ENCODE results near the gene RWDD4. TPM values are rescaled to one million over a fixed set of nuclear protein-coding genes. Genes with fewer than 3 reads are reported as not detected.

Gene RWDD4
- total and polyA plus RNA-seq, 2 experiments from 2014 or later: 20.6 to 30.3 TPM

GRCh38 chr4:183698909-183699308 lies 39.9 kb upstream of the RWDD4 start:
- Histone ChIP-seq H3K27ac (no peak overlapping the region), H2AFZ (no peak overlapping the region), H3K4me1 (ENCODE audit: insufficient read depth) (no peaks in the 10 kb centered on the region), H3K27me3 (no peaks in the 10 kb centered on the region), H3K9me3 (ENCODE audit: low read depth) (no peaks in the 10 kb centered on the region), H3K4me3 (no peak overlapping the region), H4K20me1 (ENCODE audit: insufficient read depth, poor library complexity, severe bottlenecking) (no peaks in the 10 kb centered on the region), H3K9me2 (replicated peaks; ENCODE audit: insufficient read depth) (no peaks in the 10 kb centered on the region), H3K36me3 (replicated peaks; ENCODE audit: insufficient read depth, low read depth) (peaks cover 4% of the 10 kb centered on the region), H3K79me2 (no peaks in the 10 kb centered on the region), H3K4me2 (no peak overlapping the region)
- TF ChIP-seq EZH2 (IDR thresholded peaks at IDR 0.05; ENCODE audit: borderline replicate concordance) (no peak), CTCF (IDR thresholded peaks at IDR 0.05; ENCODE audit: poor library complexity) (no peak), EZH2phosphoT487 (IDR thresholded peaks at IDR 0.05; ENCODE audit: low read depth, severe bottlenecking, unreplicated experiment) (no peak)
- no peak for DNase-seq (ENCODE audit: low spot score)

GRCh38 chr4:183691897-183692296 lies 32.9 kb upstream of the RWDD4 start:
- H4K20me1 ChIP-seq (ENCODE audit: insufficient read depth, poor library complexity, severe bottlenecking): no peaks in the 10 kb centered on the region
- H2AFZ ChIP-seq: no peak overlapping the region
- no peaks in the 10 kb centered on the region for H3K9me2 ChIP-seq (replicated peaks; ENCODE audit: insufficient read depth)
- H3K4me1 ChIP-seq (ENCODE audit: insufficient read depth): no peaks in the 10 kb centered on the region
- H3K27ac ChIP-seq: no peak overlapping the region
- no peaks in the 10 kb centered on the region for H3K79me2 ChIP-seq
- no peak for DNase-seq (ENCODE audit: low spot score)
- no peak overlapping the region for H3K4me2 ChIP-seq
- H3K4me3 ChIP-seq: no peak overlapping the region
- no peaks in the 10 kb centered on the region for H3K27me3 ChIP-seq
- H3K9me3 ChIP-seq (ENCODE audit: low read depth): no peaks in the 10 kb centered on the region
- H3K36me3 ChIP-seq (replicated peaks; ENCODE audit: insufficient read depth, low read depth): no peaks in the 10 kb centered on the region
- TF ChIP-seq EZH2phosphoT487 (IDR thresholded peaks at IDR 0.05; ENCODE audit: low read depth, severe bottlenecking, unreplicated experiment) (no peak), CTCF (IDR thresholded peaks at IDR 0.05; ENCODE audit: poor library complexity) (no peak), EZH2 (IDR thresholded peaks at IDR 0.05; ENCODE audit: borderline replicate concordance) (no peak)

- Histone ChIP-seq H3K4me2 (no peak overlapping the region), H2AFZ (no peak overlapping the region), H3K4me1 (ENCODE audit: insufficient read depth) (no peaks in the 10 kb centered on the region), H3K4me3 (no peak overlapping the region), H4K20me1 (ENCODE audit: insufficient read depth, poor library complexity, severe bottlenecking) (no peaks in the 10 kb centered on the region), H3K36me3 (replicated peaks; ENCODE audit: insufficient read depth, low read depth) (no peaks in the 10 kb centered on the region), H3K27me3 (no peaks in the 10 kb centered on the region), H3K9me2 (replicated peaks; ENCODE audit: insufficient read depth) (no peaks in the 10 kb centered on the region), H3K27ac (no peak overlapping the region), H3K9me3 (ENCODE audit: low read depth) (no peaks in the 10 kb centered on the region), H3K79me2 (no peaks in the 10 kb centered on the region)
- TF ChIP-seq EZH2 (IDR thresholded peaks at IDR 0.05; ENCODE audit: borderline replicate concordance) (no peak), EZH2phosphoT487 (IDR thresholded peaks at IDR 0.05; ENCODE audit: low read depth, severe bottlenecking, unreplicated experiment) (no peak), CTCF (IDR thresholded peaks at IDR 0.05; ENCODE audit: poor library complexity) (no peak)
- DNase-seq (ENCODE audit: low spot score): no peak
Measured at GRCh38 chr4:183691006-183691405, 32.0 kb upstream of the RWDD4 start.

- H4K20me1 ChIP-seq (ENCODE audit: insufficient read depth, poor library complexity, severe bottlenecking): no peaks in the 10 kb centered on the region
Measured at GRCh38 chr4:183688216-183688615, 29.2 kb upstream of the RWDD4 start.

More at GRCh38 chr4:183688216-183688615, 29.2 kb upstream of the RWDD4 start:
- Histone ChIP-seq H3K9me3 (ENCODE audit: low read depth) (no peaks in the 10 kb centered on the region), H3K27ac (no peak overlapping the region), H3K9me2 (replicated peaks; ENCODE audit: insufficient read depth) (no peaks in the 10 kb centered on the region), H2AFZ (no peak overlapping the region), H3K4me3 (no peak overlapping the region), H3K36me3 (replicated peaks; ENCODE audit: insufficient read depth, low read depth) (no peaks in the 10 kb centered on the region), H3K4me1 (ENCODE audit: insufficient read depth) (no peaks in the 10 kb centered on the region), H3K4me2 (no peak overlapping the region), H3K79me2 (no peaks in the 10 kb centered on the region), H3K27me3 (no peaks in the 10 kb centered on the region)
- 63% methylated on average over 6 of the region's 6 CpGs for WGBS (ENCODE audit: low lambda C conversion rate, missing lambda C conversion rate)
- DNase-seq (ENCODE audit: low spot score): no peak
- TF ChIP-seq CTCF (IDR thresholded peaks at IDR 0.05; ENCODE audit: poor library complexity): no peak
- TF ChIP-seq EZH2 (IDR thresholded peaks at IDR 0.05; ENCODE audit: borderline replicate concordance): no peak
- TF ChIP-seq EZH2phosphoT487 (IDR thresholded peaks at IDR 0.05; ENCODE audit: low read depth, severe bottlenecking, unreplicated experiment): no peak
